Small intestine (tissue), 7 donors: ENCODE results near the gene ZNG1A. TPM values are rescaled to one million over a fixed set of nuclear protein-coding genes. Genes with fewer than 3 reads are reported as not detected.
"Not testable (repeated sequence)": the region's sequence is repeated elsewhere in the genome, so short reads cannot be mapped to it uniquely, and the experiment has no call there.

Experiments
- DNase-seq, 2 donors: peaks; one replicate each; pipeline versions ENCODE4 v3.0.0 to v3.0.0-alpha.2; 2013
- FAIRE-seq: peaks from 2 replicates; lab custom pipeline; 2012; peaks lifted over from hg19 to GRCh38; lab: Jason Lieb, UNC
- H3K27ac ChIP-seq, 3 donors: one replicate each; pipeline ENCODE4 v1.5.1; 2013; ENCODE audit warnings: low read length in 2 of 3, mild to moderate bottlenecking in 2 of 3, control low read depth in 1 of 3, inconsistent platforms in 1 of 3, low read depth in 1 of 3, moderate library complexity in 1 of 3
- H3K27me3 ChIP-seq, 3 donors: one replicate each; pipeline ENCODE4 v1.6.1; 2013; ENCODE audit warnings: low read length in 3 of 3, inconsistent platforms in 1 of 3; ENCODE audit not compliant: control insufficient read depth in 3 of 3, insufficient read depth in 3 of 3
- H3K36me3 ChIP-seq, 3 donors: one replicate each; pipeline ENCODE4 v1.6.1; 2013; ENCODE audit warnings: low read length in 3 of 3, inconsistent platforms in 1 of 3, low read depth in 1 of 3, mild to moderate bottlenecking in 1 of 3, moderate library complexity in 1 of 3; ENCODE audit not compliant: control insufficient read depth in 3 of 3, insufficient read depth in 2 of 3
- H3K4me1 ChIP-seq, 3 donors: one replicate each; pipeline ENCODE4 v1.6.1; 2013; ENCODE audit warnings: low read length in 2 of 3, inconsistent platforms in 1 of 3, low read depth in 1 of 3, mild to moderate bottlenecking in 1 of 3, moderate library complexity in 1 of 3; ENCODE audit not compliant: control insufficient read depth in 3 of 3, insufficient read depth in 2 of 3
- H3K4me3 ChIP-seq, 3 donors: one replicate each; pipeline ENCODE4 v1.5.1; 2013; ENCODE audit warnings: low read length in 3 of 3, control low read depth in 1 of 3, inconsistent platforms in 1 of 3, low read depth in 1 of 3, mild to moderate bottlenecking in 1 of 3, moderate library complexity in 1 of 3
- H3K9me3 ChIP-seq, 2 donors: one replicate each; pipeline ENCODE4 v1.6.1; 2013; ENCODE audit warnings: low read depth in 1 of 2, low read length in 1 of 2; ENCODE audit not compliant: control insufficient read depth in 2 of 2, insufficient read depth in 1 of 2
- whole genome bisulfite sequencing, 3 donors: extraction: QIAGEN DNeasy Blood & Tissue Kit; methylation state at CpG; one replicate each; pipeline ENCODE4 v1.1.7; 2013; 5-methylcytosine and 5-hydroxymethylcytosine counted together
- polyA plus RNA-seq, 4 donors: library from polyadenylated mRNA; stranded (reverse) in 3 of 4; unstranded in 1 of 4; fragments of 200-250 nt in 3 of 4; fragments of 120-200 nt in 1 of 4; gene quantifications; one replicate each; pipeline versions ENCODE4 v1.2.1 to v1.2.3, GENCODE V29; 2013
- donor health status: healthy with polysubstance abuse.
- donor health status: control.
- donor health status: control.
- donor health status: Bipolar disorder and iron deficiency.
- donor health status: healthy.

ZNG1A gene
- polyA plus RNA-seq, 4 donors = 18.4 to 46.7 (median 34.0) TPM

DNA sequence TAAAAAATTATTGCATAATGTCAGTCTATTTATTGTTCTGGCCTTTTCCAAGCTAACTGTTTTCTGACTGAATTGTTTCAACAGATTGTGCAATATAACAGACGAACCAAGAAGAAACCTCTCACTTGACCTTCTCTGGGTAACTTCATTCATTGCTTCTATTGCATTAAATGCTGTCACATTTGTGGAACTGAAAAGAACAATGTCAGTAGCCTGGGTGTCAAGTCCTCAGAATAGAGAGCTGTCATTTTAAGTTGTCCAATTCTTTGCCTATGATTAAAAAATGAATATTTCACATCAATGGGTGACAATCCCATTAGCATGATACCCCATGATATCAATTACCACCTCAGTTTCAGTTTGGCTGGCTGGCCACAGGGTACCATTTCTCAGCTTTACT lies 19.0 kb downstream of the ZNG1A start:
- 20 to 79% (median 68%) methylated on average over 1 of the region's 1 CpG for whole genome bisulfite sequencing, 3 donors
- not testable (repeated sequence) for H3K27me3 ChIP-seq, H3K9me3 ChIP-seq, H3K4me3 ChIP-seq, H3K27ac ChIP-seq, FAIRE-seq, H3K4me1 ChIP-seq, DNase-seq, H3K36me3 ChIP-seq

DNA sequence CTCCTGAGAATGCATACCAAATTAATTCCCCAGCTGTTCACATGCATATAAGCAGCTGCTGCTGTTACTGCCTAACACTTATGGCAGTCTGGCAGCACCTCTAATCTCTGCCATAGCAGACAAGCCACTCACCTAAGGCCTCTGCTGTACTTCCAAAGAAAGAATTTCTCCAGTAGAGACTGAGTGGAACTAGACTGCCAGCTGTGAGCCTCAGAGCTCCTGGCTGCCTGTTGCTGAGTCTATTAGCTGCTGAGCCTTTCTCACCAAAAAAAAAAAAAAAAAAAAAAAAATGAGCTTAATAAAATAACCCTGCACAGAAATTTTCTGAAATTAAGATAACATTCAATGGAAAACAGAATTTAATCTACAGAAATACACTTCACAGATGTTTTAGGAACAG lies 27.7 kb downstream of the ZNG1A start:
- not testable (repeated sequence) for H3K36me3 ChIP-seq, DNase-seq, FAIRE-seq, H3K27ac ChIP-seq, H3K4me1 ChIP-seq, H3K9me3 ChIP-seq, H3K27me3 ChIP-seq, H3K4me3 ChIP-seq

DNA sequence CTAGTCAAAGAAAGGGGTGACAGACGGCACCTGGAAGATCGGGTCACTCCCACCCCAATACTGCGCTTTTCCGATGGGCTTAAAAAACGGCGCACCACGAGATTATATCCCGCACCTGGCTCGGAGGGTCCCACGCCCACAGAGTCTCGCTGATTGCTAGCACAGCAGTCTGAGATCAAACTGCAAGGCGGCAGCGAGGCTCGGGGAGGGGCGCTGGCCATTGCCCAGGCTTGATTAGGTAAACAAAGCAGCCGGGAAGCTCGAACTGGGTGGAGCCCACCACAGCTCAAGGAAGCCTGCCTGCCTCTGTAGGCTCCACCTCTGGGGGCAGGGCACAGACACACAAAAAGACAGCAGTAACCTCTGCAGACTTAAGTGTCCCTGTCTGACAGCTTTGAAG lies 39.0 kb downstream of the ZNG1A start:
- not testable (repeated sequence) for H3K27me3 ChIP-seq, H3K27ac ChIP-seq, H3K4me1 ChIP-seq, H3K9me3 ChIP-seq, H3K4me3 ChIP-seq, H3K36me3 ChIP-seq, DNase-seq, FAIRE-seq
- 84 to 93% (median 91%) methylated on average over 15 to 17 of the region's 17 CpGs for WGBS, 3 donors

DNA sequence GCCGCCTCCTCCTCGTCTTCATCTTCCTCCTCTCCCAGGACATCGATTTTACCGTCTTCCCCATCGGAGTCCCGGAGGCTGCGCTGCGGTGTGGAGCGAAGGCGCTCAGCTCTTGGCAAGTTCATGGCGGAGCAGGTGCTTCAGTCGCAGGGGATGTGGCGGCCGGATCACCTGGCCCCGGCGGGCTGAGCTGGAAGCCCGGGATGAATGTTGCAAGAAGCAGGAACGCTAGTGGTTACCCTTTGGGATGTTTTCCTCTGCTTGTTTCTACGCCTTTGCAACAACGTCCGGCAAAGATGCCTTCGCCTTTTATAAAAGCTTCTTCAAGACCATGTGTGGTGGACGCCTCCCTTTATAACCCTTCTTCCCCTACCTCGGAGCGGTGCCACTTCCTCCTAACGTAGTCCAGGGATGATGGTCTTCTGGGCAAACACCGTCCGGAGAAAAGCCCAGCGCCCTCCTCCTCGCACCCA lies 60.8 kb downstream of the ZNG1A start, which contains the start of gene FOXD4:
FOXD4 (minus strand) TSS at position 423 of the 473 bp plus-strand sequence; CDS start at position 125, 298 bp downstream.
- peak in 1 of 2 donors; percentile 25 for DNase-seq
- 13 to 37% (median 29%) methylated on average over 16 to 29 of the region's 30 CpGs for WGBS, 3 donors
- not testable (repeated sequence) for H3K36me3 ChIP-seq, FAIRE-seq, H3K4me1 ChIP-seq, H3K4me3 ChIP-seq, H3K27ac ChIP-seq, H3K9me3 ChIP-seq
- peaks cover 0 to 35% (median 27%) of the 10 kb centered on the region in 3 donors for H3K27me3 ChIP-seq

DNA sequence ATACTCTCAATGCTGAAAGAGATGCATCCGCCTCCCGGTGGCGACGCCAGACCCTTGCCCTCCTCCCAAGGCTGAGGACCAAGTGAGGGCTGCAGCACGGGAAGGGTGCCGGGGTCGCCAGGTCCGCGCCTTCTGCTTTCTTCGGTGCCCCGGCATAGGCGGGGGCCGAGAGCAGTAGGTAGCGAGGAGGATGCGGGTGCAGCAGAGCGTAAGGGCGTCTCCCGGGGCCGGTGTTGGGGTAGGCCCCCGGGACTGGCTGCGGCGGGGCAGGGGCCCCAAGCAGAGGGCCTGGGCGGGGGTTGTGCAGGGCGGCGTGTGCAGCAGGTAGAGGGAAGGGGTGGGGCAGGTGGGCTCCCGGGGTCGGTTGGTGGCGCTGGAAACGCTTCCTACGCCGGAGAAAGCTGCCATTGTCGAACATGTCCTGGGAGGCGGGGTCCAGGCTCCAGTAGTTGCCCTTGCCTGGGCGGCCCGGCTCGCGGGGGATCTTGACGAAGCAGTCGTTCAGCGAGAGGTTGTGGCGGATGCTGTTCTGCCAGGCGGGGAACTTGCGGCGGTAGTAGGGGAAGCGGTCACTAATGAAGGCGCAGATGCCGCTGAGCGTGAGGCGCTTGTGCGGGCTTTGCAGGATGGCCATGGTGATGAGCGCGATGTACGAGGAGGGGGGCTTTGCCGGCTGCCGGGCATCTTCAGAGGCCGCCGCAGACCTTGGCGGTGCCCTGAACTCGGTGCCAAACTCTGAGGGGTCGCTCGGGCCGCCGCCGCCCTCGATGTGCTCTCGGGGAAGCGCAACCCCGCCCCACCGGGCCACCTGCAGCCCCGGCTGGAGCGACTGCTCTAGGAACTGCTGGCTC lies 61.5 kb downstream of the ZNG1A start:
- 3 to 6% (median 4%) methylated on average over 37 to 66 of the region's 71 CpGs for whole genome bisulfite sequencing, 3 donors
- H3K4me3 ChIP-seq, H3K27ac ChIP-seq, H3K4me1 ChIP-seq, FAIRE-seq, H3K9me3 ChIP-seq, H3K36me3 ChIP-seq: not testable (repeated sequence)
- peak in 1 of 2 donors; percentile 32 for DNase-seq
- peaks cover 0 to 40% (median 31%) of the 10 kb centered on the region in 3 donors for H3K27me3 ChIP-seq

DNA sequence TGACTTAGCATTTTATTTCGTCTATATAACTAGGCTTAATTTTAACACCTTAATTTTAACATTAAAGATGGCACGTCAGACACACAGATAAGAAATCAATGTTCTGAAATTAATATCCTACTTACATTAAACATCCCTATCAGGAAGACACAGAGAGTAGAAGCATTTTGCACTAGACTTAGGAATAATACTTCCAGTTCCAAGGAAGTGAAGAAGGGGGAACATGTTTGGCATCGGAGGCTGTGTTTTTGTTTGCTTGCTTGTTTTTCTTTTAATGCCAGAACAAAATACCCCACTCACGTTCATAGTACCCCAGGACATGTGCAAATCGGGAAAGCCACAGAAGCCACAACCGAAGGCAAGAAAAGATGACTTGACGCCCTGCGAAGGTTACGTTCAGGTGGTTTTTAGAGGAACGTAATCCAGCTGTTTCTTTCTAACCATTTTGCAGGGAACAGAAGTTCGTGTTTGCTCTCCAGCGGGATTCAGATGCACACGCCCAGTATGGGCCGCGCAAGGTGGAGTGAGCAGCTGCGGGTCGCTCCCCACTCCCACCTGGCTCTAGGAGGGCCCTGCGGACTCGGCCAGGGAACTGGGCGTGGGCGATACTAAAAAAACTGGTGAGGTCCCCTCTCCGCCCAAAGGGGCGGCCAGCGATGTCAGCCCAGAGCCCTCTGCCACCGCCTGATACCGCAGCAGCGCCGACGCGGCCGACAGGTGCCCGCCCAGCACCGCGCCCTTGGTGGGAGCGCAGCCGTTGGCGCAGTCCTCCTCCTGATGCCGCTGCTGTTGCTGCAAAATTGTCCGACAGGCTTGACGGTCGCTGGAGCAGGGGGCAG lies 62.4 kb downstream of the ZNG1A start:
- not testable (repeated sequence) for H3K4me3 ChIP-seq, H3K27ac ChIP-seq, H3K36me3 ChIP-seq, H3K4me1 ChIP-seq, H3K9me3 ChIP-seq
- DNase-seq = peak in 1 of 2 donors; percentile 34
- 6 to 9% (median 9%) methylated on average over 30 to 40 of the region's 41 CpGs for WGBS, 3 donors
- H3K27me3 ChIP-seq = peaks cover 0 to 40% (median 31%) of the 10 kb centered on the region in 3 donors
- peak; percentile 98 for FAIRE-seq

DNA sequence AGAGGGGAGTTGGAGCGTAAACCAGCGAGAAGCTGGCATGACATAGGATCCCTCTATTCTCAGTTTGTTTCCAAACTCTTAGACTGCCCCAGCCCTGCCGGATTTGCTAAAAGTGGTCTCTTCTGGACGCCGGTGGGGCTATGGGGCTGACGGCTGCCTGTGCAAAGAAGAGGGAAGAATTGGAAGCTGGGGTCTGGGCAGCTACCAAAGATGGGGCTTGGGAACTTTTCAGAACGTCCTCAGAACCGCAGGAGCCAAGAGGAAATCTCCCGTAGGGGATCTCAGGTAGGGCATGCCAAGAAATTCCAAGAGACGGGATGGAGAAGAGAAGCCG lies 63.8 kb downstream of the ZNG1A start:
- H3K4me3 ChIP-seq = not testable (repeated sequence)

More for the DNA sequence above, 63.8 kb downstream of the ZNG1A start:
- not testable (repeated sequence) for H3K36me3 ChIP-seq, H3K27ac ChIP-seq, FAIRE-seq, H3K9me3 ChIP-seq, H3K4me1 ChIP-seq
- DNase-seq = peak in 1 of 2 donors; percentile 35
- 7 to 14% (median 11%) methylated on average over 9 to 11 of the region's 11 CpGs for WGBS, 3 donors
- peaks cover 0 to 40% (median 31%) of the 10 kb centered on the region in 3 donors for H3K27me3 ChIP-seq
